Purkinje cell (primary cell): ENCODE results near the gene MDH2. TPM values are rescaled to one million over a fixed set of nuclear protein-coding genes. Genes with fewer than 3 reads are reported as not detected.

ENCODE experiments used
- polyA plus RNA-seq: library from polyadenylated mRNA; unstranded; fragments of >200 nt; fragmentation: Nextera tagmentation; gene quantifications from 2 replicates; pipeline ENCODE4 v1.2.1, GENCODE V29; 2014

MDH2 gene
- polyA plus RNA-seq = 94.4 and 113 TPM in 2 replicates

GRCh38 chr7:76047811-76048667 is at the start of gene MDH2, which contains the start of gene STYXL1:
TSS of gene MDH2 (plus strand) at chr7:76048106. CDS start at chr7:76048161, 55 bp downstream.
TSS of gene STYXL1 (minus strand) at chr7:76048000. CDS start at chr7:76030523, 17,477 bp downstream.

Other genes with a start within 250 kb of the MDH2 start
- not detected in 2 replicates for gene CCL24, start 234.3 kb upstream of the MDH2 start, polyA plus RNA-seq
- 174 and 209 TPM in 2 replicates for gene RHBDD2, start 169.1 kb upstream of the MDH2 start, polyA plus RNA-seq
- 16.8 and 31.9 TPM in 2 replicates for gene POR, start 133.0 kb upstream of the MDH2 start, polyA plus RNA-seq
- 14.4 and 22.6 TPM in 2 replicates for gene TMEM120A, start 53.5 kb upstream of the MDH2 start, polyA plus RNA-seq
- 19.5 and 30.5 TPM in 2 replicates for gene STYXL1, start 106 bp upstream of the MDH2 start, polyA plus RNA-seq
- gene SRRM3, start 153.8 kb downstream of the MDH2 start, polyA plus RNA-seq = 4.1 and 7.0 TPM in 2 replicates